MM.1S (cell line): Measurements from ENCODE around the gene KLHL24.

ENCODE experiments used
- EZH2 ChIP-seq: fragments of 300-600 bp; sonication (generic); optimal IDR thresholded peaks from 2 replicates; pipeline ENCODE3; 2017; ENCODE audit warnings: low read depth, mild to moderate bottlenecking, antibody characterized with exemption, low read length, mixed read lengths
- EZH2phosphoT487 ChIP-seq: fragments of 300-600 bp; sonication (generic); IDR thresholded peaks from 2 replicates; pipeline ENCODE4 v1.6.1; 2018; ENCODE audit warnings: antibody characterized with exemption, low read length
- TF ChIP-seq, protein P1 (sequence below): fragments of 300-600 bp; sonication (generic); IDR thresholded peaks from 2 replicates; pipeline ENCODE4 v1.5.1; 2016; ENCODE audit warnings: antibody characterized with exemption, low read length, mixed read lengths

DNA sequence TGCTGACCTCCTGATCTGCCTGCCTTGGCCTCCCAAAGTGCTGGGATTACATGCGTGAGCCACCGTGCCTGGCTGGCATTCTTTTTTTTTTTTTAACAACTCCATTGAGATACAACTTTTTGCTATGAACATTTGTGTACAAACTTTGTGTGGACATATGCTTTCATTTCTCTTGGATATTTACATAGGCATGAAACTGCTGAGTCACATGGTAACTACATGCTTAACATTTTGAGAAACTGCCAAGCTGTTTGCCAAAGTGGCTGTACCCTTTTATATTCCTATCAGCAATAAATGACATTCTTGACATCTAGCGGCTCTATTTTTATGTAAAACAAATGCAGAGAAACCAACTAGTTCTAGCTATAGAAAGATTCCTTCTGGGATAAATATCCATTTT, 53.5 kb downstream of the KLHL24 start:
- TF ChIP-seq, protein P1, sequence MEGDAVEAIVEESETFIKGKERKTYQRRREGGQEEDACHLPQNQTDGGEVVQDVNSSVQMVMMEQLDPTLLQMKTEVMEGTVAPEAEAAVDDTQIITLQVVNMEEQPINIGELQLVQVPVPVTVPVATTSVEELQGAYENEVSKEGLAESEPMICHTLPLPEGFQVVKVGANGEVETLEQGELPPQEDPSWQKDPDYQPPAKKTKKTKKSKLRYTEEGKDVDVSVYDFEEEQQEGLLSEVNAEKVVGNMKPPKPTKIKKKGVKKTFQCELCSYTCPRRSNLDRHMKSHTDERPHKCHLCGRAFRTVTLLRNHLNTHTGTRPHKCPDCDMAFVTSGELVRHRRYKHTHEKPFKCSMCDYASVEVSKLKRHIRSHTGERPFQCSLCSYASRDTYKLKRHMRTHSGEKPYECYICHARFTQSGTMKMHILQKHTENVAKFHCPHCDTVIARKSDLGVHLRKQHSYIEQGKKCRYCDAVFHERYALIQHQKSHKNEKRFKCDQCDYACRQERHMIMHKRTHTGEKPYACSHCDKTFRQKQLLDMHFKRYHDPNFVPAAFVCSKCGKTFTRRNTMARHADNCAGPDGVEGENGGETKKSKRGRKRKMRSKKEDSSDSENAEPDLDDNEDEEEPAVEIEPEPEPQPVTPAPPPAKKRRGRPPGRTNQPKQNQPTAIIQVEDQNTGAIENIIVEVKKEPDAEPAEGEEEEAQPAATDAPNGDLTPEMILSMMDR = no peak
- TF ChIP-seq EZH2 = no peak
- TF ChIP-seq EZH2phosphoT487 = no peak
